HG03045 (cell line): ENCODE results near the gene USP10.
A peak's percentile ranks its signal among the peaks of the same experiment; 100 is the strongest.

Experiments used
- ATAC-seq: cut with Tn5 transposase; IDR thresholded peaks from one replicate; pipeline ENCODE4 v1.9.1; 2021; ENCODE audit warnings: mild to moderate bottlenecking, moderate library complexity; ENCODE audit not compliant: unreplicated experiment

USP10 gene

DNA sequence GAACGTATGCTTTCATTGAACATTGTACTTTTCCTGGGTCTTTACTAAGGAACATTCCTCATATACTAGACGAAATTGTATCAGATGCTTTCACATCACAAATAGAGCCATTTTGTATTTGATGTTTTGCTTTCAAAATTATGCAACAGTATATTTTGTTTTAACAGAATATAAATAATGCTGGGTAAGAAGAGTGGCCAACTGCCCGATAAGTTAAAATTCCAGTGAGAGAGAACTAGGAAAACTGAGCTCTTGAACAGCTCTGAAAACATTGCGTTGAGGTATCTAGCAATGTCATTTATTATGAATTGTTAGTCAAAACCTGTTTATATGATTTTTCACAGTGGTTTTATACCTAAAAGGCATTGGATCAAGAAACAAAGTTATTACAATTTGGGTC is 50.8 kb downstream of the USP10 start:
- no peak for ATAC-seq

DNA sequence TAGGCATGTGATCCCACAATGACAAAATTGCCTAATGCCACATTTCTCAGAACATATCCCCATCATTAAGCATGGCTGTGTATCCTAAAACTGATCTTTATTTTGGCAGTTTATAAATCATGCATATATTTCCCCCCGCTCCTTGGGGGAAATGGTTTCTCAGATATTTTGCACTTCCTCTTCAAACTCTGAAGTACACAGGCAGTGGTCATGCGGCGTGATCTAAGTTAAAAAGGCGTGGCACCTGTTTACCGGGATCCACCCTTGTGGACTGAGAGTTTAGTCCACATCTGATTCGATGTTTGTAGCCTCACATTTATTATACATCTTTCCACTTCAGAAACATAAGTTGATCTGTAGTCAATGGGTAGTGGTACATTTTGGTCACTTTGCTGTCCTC is 51.4 kb downstream of the USP10 start:
- ATAC-seq: peak; percentile 45

DNA sequence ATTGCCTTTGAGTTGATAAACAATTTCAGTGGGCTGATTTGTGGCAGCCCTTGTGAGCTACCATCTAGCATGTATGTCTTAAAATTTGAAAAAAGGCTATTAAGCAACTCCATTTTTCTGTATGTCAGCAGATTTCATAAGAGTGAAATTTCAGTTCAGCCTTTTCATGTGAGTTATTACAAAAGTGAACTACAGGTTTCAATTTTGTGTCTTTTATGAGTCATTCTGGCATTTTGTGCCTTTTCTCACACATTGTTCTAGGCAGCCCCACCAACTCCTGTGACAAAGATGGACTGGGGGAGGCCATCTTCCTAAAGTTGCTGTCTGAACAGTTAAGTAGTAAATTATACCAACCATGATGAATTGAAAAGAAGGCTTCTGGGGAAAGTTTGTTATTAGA is 52.1 kb downstream of the USP10 start:
- ATAC-seq: no peak

DNA sequence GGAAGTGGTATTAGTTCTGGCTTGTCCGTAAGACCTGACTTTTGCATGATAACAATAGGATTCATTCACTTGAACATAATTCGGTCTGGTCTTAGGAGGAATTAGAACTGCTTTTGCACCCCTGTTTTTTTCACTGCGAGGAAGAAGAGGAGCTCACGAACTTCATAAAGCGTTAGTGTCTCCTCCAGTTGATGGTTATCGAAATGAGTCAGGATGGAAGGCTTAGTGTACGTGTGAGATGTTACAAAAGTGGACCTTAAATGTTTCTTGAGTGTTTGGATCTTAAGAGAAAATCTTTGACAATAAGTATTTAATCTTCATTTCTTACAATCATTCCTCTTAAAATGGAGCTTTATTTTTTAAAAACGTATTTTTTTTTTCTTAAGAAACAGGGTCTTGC is 52.8 kb downstream of the USP10 start:
- no peak for ATAC-seq

DNA sequence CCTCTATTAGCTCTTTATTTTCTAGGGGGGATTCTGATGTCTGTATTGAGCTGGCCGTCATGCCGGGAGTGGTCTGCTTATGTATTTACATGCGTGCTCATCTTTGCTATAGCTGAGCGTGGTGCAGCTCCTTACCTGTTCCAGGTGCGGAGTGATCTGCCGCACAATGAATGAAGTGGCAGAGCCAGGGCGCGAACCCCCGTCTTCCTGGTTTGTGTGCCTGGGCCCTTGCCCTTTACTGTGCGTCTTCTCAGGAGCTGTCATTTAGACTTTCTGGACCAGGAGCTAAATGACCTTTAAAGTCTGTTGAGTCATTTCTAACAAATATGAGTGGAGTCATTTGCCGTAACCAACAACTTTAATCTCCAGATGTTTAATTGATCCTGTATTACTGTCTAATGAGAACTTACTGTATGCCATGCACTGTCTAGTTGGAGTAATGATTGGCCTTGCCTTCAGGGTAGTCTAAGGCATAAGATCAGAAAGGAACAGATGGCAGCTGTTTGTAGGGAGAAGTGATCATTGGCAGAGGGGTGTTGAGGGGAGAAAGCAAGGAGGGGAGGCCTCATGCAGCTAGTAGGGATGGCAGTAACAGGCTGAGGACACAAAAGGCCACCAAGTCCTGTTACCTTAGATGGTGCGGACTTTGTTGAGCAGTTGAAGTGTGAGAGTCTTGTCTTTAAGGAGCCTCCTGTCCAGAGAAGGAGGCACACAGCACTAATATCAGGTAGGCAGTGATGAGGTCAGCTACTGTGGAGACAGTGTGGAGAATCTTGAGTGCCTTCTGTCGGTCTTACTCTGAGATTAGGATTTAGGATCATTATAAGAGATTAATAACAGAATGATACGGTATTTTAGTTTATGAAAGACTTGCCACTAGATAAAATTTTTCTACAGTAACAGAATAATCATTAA is 53.9 kb downstream of the USP10 start:
- no peak for ATAC-seq

DNA sequence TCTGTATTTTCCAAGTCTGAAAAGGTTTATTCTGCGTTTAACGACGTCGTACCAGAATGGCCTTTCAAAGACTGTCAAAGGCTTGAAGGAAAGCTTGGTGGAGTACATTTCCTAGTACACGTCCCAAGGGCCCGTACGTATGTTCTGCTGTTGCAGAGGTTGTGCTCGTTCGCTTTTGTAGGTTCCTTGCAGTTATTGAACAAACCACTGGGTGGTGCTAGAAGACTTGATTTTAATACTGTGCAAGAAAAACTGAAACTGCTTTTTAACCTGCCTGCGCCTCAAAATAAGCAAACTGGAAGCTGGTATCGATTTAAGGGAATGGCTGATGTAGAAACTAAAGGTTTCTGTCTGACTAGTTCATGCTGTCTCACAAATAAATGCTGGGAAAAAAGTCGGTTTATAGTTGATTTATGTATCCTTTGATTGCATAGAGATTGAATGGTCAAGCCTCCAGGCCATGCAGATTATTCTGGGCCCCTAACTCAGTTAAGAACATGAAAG is 54.6 kb downstream of the USP10 start:
- ATAC-seq: no peak

DNA sequence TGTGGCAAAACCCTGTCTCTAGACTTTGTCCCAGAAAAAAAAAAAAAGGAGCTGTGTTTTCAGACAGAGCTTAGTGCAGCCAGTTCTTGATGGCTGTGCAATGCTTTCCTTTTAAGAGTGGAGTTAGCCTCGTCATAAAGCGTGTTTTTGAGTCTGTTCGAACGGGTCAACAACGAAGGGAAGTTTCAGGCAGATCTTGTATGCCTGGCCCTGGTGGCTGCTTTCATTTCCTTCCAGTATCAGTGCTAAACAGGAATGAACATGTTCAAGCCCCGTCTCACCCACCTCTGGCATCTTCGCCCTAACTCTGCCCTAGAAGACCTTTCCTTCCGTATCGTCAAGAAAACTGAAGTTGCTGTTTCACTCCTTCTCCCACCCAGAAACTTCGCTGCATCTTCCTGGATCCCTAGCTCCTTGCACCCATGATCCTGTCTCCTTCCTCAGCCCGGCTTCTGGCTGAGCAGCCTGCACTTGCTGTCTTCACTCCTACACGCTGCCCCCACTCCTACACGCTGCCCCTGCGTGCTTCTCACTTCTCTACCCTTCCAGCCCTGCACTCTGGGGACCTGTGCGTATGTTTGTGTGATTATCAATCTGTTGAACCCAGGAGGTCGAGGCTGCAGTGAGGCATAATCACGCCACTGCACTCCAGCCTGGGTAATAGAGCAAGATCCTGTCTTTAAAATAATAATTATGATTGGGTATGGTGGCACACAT is 55.3 kb downstream of the USP10 start:
- no peak for ATAC-seq

DNA sequence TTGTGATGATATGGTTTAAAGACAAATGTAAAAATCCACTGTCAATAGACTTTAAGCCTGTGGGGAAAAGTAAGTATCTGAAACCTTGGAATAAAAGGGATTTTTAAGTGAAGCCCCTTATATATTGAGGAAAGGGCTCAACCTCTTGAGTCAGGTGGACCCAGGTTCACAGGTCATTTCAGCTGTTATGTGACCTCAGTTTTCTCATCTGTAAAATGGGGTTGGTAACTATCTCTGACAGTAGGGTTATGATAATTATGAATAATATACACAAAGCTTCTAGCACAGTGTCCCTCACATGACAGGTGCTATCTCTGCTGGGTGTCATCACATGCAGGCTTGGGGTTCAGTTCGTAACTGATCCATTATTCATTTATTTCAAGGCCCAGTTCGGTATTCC is 57.0 kb downstream of the USP10 start:
- ATAC-seq: no peak

DNA sequence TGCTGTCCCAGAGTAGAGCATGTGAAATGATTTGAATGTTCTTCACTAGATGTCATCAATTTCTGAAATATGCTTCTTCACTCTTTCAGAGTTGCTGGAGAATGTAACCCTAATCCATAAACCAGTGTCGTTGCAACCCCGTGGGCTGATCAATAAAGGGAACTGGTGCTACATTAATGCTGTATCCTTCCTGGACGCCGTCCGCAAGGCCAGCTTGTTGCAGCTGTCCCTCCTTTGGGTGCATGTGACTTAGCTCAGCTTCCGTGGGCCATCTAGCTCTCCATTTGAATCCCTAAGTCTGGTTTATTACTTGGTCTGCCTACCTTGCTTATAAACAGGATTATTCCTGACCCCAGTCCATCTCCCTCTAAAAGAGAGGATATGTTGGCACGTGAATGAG is 58.8 kb downstream of the USP10 start:
- ATAC-seq: no peak

DNA sequence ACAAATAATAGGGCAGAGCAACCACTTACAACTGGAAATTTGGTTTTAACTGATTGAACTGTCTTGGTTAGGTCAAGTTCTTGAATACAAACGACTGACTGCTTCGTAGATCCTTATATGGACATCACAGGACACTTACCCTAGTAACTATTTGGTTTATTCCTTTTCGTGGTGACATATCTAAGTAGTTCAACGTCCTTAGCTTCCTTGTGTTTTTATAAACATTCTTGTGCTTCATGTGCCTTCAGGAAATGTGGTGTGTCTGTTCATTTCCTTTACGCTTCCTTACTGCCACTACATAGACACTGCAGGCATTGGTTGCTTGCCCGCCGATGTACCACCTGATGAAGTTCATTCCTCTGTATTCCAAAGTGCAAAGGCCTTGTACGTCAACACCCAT is 59.3 kb downstream of the USP10 start:
- ATAC-seq: no peak

DNA sequence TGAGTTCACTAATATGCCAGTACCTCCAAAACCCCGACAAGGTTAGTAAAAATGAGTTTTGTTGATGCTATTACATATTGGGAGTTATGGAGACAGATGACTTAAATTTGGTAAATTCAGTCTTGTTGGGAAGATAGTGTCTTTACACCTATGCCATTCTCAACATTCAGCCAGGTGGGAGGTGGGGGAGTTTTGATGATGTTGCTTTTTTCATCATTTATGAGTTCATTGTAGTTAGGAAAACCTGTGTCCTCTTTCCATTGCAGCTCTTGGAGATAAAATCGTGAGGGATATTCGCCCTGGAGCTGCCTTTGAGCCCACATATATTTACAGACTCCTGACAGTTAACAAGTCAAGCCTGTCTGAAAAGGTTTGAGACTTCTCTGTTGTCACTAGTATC is 60.1 kb downstream of the USP10 start:
- ATAC-seq: no peak

DNA sequence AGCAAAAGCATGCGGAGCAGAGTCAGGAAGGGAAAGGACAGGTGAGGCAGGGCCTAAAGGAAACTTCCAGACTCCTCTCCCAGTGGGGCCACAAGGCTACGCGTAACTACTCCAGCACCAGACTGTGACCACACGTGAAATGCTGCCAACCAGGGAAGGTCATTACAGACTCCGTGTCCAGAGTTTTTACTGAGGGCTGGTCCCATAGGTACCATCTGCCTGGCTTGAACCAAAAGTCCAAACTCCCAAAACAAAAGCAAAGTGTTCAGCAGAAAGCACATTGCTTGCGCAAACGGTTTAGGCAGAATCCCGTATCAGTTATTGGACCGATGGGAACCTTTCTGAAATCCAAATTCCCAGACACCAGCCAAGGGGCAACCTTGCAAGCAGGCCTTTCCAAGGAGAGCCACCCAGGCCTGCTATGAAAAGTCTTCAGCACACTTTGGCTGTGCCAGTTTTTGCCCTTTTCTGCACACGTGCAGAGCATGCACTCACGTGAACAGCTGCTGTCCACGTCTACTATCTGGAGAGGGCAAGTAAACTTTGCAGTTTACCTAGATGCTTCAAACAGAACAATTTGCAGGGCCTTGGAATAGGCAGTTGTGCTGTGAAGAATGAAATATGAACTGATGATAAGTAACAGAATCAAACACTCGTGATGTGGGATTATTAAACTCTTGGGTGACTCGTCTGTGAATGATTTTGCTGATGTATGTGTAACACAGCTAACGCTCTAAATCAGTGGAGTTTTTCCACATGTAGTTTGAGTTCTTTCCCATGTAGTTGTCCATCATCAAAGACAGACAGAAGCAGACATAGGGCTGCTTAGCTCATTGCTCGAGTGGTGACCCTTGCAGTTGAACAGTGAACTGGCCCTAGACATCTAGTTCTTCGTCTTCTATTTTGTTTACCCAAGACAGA is 61.9 kb downstream of the USP10 start:
- ATAC-seq: no peak

DNA sequence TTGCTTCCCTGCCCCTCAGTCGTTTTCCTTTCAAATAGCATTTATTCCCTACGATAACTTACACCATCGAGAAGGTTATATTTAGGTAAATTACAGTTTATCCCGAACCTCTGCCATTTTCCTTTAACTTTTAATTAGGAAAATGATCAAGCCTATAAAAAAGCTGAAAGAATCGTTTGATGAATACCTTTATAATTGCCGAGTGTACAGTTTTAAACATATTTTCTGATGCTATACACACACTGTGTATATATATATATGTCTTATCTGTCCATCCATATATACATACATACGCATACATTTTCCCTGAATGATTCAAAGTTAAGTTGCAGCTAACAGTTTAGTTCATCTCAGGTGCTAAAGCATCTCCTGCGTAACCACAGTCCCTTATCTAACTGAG is 63.4 kb downstream of the USP10 start:
- ATAC-seq: no peak

DNA sequence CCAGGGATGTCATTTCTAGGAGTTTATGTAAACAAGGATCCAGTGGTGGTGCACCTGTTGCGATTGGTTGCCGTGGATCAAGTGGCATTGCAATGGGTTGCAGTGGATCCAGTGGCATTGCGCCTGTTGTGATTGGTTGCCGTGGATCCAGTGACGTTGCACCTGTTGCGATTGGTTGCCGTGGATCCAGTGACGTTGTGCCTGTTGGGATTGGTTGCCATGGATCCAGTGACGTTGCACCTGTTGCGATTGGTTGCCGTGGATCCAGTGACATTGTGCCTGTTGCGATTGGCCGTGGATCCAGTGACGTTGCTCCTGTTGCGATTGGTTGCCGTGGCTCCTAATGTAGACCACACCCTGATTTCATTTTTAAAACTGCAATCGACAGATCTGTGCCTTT is 63.8 kb downstream of the USP10 start:
- ATAC-seq: no peak

DNA sequence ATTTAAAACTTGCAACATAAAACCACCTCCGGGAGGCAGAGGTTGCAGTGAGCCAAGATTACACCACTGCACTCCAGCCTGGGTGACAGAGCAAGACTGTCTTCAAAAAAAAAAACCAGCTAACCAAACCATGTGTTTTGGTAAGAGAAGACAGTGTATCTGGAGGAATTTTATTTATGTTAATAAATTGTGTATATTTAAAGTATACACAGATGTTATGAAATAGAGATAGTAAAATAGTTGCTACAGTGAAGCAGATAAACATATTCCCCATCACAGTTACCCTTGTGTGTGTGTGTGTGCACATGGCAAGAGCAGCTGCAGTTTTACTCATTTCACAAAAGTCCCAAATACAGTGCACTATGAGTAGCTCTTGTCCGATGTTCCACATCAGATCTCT is 65.2 kb downstream of the USP10 start:
- no peak for ATAC-seq

DNA sequence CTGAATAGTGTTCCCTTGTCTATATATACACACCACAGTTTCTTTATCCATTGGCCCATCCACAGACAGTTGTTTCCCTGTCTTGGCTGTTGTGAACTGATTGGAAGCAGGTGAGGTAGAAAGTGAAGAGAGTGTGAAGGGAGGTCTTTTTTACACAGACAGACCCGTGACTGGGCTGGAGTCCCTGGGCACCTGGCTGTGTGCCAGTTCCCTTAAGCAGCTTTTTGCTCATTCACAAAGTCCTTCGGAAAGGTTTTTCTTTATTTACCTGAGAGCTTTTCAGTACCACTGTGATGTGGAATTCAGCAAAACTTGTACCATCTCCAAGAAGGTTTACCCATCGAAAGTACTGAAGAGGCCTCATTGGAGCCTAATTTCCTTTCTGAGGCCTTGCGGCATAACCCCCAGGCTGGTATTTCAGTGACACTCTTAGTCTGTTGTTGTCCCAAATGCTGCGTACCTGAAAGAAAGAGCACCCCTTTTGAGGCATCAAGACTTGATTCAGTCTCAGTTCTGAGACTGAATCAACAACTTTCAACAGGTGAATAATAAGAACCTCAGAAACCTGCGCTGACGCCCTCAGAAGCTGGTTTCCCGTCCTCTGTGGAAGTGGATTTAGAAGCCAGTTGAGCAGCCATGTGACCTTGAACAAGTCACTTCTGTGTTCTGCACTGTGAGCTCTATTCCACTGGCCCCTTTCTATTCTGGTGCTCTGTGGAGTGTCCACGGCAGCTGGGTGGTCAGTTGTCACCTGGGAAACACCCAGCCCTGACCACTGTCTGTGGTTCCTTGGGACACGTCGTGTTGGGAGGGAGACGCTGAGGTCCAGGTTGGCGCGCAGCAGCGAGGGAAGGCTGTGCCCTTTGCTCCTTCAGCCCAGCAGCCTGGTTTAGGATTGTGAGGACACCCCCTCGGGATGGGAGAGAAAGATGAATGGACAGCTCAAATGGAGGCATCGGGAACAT is 66.1 kb downstream of the USP10 start:
- ATAC-seq: no peak

DNA sequence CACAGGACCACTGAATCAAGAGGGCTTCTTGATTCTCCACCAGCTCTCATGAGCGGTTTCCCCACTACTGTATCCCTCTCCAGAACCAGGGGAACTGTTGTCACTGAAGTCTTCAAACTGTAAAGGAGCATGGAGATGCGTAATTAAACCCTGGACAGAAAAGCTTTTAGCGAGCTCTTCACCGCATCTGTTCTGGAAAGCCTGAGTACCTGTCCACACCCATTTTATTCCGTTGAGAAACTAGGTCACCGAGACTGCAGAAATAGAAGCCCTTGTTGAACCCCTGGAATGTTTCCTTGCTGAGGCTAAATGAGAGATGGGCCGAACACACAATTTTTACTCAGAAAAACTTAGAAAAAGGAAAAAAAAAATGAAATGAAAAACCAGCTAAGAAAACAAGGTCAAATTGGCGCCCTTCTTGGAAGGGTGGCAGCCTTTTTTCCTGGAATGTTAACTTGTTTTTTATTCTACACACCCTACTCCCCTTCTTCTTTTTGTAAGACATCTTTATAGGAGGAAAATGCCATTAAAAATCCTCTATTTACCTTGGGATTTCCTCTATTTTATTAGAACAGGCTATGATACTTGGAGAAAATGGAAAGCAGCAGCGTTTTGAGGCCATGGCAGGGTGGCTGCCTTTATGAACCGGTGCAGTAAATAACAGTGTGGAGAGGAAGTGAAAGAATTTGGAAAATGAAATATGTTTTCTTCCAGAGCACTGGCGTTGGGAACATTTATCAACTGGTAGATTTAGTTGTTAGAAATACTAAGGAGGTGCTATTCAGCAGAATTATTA is 67.4 kb downstream of the USP10 start:
- no peak for ATAC-seq

DNA sequence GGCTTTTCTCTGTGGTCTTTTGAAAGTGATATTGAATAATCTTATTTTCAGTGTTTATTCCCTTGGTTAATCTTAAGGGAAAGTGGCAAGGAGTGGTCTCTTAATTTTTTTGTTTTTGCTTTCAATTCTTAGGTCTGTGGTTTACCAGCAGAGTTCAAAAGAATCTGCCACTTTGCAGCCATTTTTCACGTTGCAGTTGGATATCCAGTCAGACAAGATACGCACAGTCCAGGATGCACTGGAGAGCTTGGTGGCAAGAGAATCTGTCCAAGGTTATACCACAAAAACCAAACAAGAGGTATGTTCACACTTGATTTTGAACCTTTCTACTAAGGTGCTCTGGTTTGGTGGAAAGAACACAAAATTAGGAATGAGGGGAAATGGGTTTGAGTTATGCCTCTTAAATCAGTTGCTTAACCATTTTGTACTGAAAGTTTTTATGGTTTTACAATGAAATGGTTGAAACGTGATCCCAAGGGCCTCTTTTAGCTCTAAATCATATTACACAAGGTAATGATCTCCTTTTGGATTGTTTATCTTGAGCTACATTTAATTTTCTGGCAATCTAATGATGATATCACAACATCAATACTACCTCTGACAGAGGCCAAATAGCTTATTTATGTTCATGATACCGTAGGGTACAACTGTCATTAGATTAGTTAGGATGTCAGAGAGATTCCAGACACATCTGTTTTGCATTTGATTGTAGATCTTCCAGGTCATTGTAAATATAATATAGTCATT is 68.4 kb downstream of the USP10 start:
- no peak for ATAC-seq
